ENCODE measurements around the gene SH3TC1.

GRCh38 chr4:8195431-8195830 is 3.7 kb upstream of the SH3TC1 start:
- no peak for TF ChIP-seq CTCF (IDR thresholded peaks at IDR 0.05; ENCODE audit: control extremely low read depth in 1 of 3, insufficient read depth in 1 of 3, low read depth in 1 of 3, low read length in 3 of 3)
- no peak for TF ChIP-seq YY1 (IDR thresholded peaks at IDR 0.05; ENCODE audit: low read depth, low read length)
- TF ChIP-seq BACH1 (IDR thresholded peaks at IDR 0.05; ENCODE audit: low read length): no peak
- TF ChIP-seq SIN3A (conservative IDR thresholded peaks at IDR 0.05 in 1 of 2, IDR thresholded peaks at IDR 0.05 in 1 of 2; ENCODE audit: low read depth in 1 of 2, low read length in 2 of 2): no peak
- TF ChIP-seq MAX (IDR thresholded peaks at IDR 0.05): no peak
- TF ChIP-seq POLR2A (IDR thresholded peaks at IDR 0.05; ENCODE audit: control extremely low read depth in 1 of 2, low read depth in 2 of 2, low read length in 2 of 2): no peak
- no peak for TF ChIP-seq CHD2 (IDR thresholded peaks at IDR 0.05; ENCODE audit: low read length)
- no peak for TF ChIP-seq JUN (IDR thresholded peaks at IDR 0.05; ENCODE audit: low read depth, low read length)
- TF ChIP-seq ZNF274 (IDR thresholded peaks at IDR 0.05; ENCODE audit: borderline replicate concordance, extremely low read depth, low read length): no peak
